Body of pancreas (tissue), 4 donors: ENCODE data around the gene TENM4. TPM values are rescaled to one million over a fixed set of nuclear protein-coding genes. Genes with fewer than 3 reads are reported as not detected.

Source experiments
- ATAC-seq: fragments of 150-250 bp; one replicate; pipeline ENCODE4 v1.9.1; 2016
- DNase-seq, 4 donors: peaks; one replicate each; pipeline ENCODE4 v3.0.0-alpha.2; 2019
- H3K27ac ChIP-seq, 4 donors: fragments of 200-600 bp; sonication (generic); 1 replicate in 3 of 4; 2 replicates in 1 of 4; pipeline versions ENCODE4 v1.5.1 to v1.6.1; 2016 to 2019; ENCODE audit warnings: mild to moderate bottlenecking in 1 of 4, mixed read lengths in 1 of 4, moderate library complexity in 1 of 4
- H3K27me3 ChIP-seq, 2 donors: fragments of 200-600 bp; sonication (generic); one replicate each; pipeline ENCODE4 v1.6.0; 2016; ENCODE audit warnings: mild to moderate bottlenecking in 1 of 2
- H3K36me3 ChIP-seq, 2 donors: fragments of 200-600 bp; sonication (generic); replicated peaks in 1 of 2; 2 replicates each; pipeline ENCODE4 v1.5.1; 2016; ENCODE audit warnings: low read depth in 2 of 2; ENCODE audit not compliant: insufficient read depth in 1 of 2
- H3K4me1 ChIP-seq: fragments of 200-600 bp; sonication (generic); one replicate; pipeline ENCODE4 v1.6.0; 2016
- H3K4me3 ChIP-seq, 2 donors: fragments of 200-600 bp; sonication (generic); 1 replicate in 1 of 2; 2 replicates in 1 of 2; pipeline ENCODE4 v1.5.1; 2016 to 2019
- H3K9me3 ChIP-seq, 3 donors: fragments of 200-600 bp; sonication (generic); 1 replicate in 2 of 3; 2 replicates in 1 of 3; pipeline ENCODE4 v1.5.1; 2016
- CTCF ChIP-seq, 7 experiments: fragments of 450-650 bp in 4 of 7; fragments of 200-600 bp in 3 of 7; sonication (generic) in 3 of 7; IDR thresholded peaks; one replicate each; pipeline ENCODE4 v1.5.1; 2016 to 2019; ENCODE audit warnings: antibody characterized with exemption in 7 of 7
- POLR2A ChIP-seq, 3 donors: fragments of 450-650 bp; IDR thresholded peaks; one replicate each; pipeline ENCODE4 v1.6.1; 2016; ENCODE audit warnings: antibody characterized with exemption in 3 of 3, mild to moderate bottlenecking in 2 of 3
- WGBS, 2 donors: methylation state at CpG; one replicate each; pipeline ENCODE4 v1.1.5; 2017; 5-methylcytosine and 5-hydroxymethylcytosine counted together
- intact Hi-C: fragments of 100-400 bp; cut with DNase I; formaldehyde crosslinking; loops from one replicate; pipeline ENCODE4 v1.15.1; 2023
- total RNA-seq, 2 donors: library from RNA; depleted of rRNA; stranded (reverse); fragments of >200 nt; gene quantifications; one replicate each; pipeline ENCODE4 v1.1.0, GENCODE V29; 2016

Gene TENM4
- total RNA-seq, 2 donors from 2014 or later: 0.78 to 6.6 TPM

DNA sequence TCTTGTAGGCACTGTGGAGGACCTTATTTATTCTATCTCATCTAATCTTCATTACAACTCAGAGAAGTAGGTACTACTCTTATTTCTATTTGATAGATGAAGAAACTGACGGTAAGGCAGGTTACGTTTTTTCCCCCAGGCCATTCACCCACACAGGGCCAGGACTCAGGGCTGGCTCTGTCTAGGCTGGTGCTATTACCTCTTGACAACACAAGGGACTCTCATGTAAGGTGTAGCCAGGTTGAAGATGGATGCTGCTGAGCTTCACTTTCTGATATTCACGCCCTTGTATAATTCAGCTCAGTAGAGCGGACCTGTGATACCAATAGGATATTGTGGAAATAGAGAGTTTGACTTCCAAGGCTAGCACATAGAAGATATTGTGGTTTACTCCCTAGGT, 453.1 kb downstream of the TENM4 start:
- no peak overlapping the region for H3K4me3 ChIP-seq
- 88 to 97% methylated on average over 4 of the region's 4 CpGs for WGBS, 2 donors
- ATAC-seq (no peak), DNase-seq (no peak)
- no peak for TF ChIP-seq POLR2A (IDR thresholded peaks at IDR 0.05)
- TF ChIP-seq CTCF (IDR thresholded peaks at IDR 0.05): no peak
- no peaks in the 10 kb centered on the region for H3K9me3 ChIP-seq
- H3K36me3 ChIP-seq: no peaks in the 10 kb centered on the region
- no peaks in the 10 kb centered on the region for H3K27me3 ChIP-seq
- H3K27ac ChIP-seq: no peak overlapping the region
- H3K4me1 ChIP-seq: no peaks in the 10 kb centered on the region
- intact Hi-C loops: no loop called here

- TF ChIP-seq CTCF (IDR thresholded peaks at IDR 0.05) (no peak), POLR2A (IDR thresholded peaks at IDR 0.05) (no peak)
- Histone ChIP-seq H3K36me3 (no peaks in the 10 kb centered on the region), H3K27ac (no peak overlapping the region), H3K9me3 (no peaks in the 10 kb centered on the region), H3K4me3 (no peak overlapping the region), H3K4me1 (no peaks in the 10 kb centered on the region), H3K27me3 (no peaks in the 10 kb centered on the region)
- no peak for ATAC-seq
- no peak for DNase-seq
- intact Hi-C loops: no loop called here
- 84 to 85% methylated on average over 7 to 8 of the region's 8 CpGs for WGBS, 2 donors
Measured at GRCh38 chr11:78986305-78986704, 454.5 kb downstream of the TENM4 start.

DNA sequence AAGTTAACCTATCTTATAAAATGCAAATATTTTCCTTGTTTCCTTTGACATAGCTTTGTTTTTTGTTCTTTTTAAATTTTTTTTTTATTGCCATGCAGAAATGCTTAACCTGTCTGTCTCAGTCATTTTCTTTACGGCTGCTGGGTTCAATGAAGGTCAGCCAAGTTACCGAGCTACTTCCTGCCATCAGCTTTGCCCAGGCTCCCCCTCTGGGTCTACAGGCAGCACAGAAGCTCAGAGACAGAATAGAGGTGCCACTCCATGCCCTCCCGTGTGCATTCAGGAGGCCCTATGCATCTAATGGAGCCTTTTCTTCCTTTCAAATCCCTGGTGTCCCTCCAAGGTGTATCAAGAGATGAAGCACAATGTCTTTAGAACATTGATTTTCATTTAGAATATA, 455.2 kb downstream of the TENM4 start:
- H3K4me1 ChIP-seq: no peaks in the 10 kb centered on the region
- WGBS, 2 donors: 16 to 19% methylated on average over 3 of the region's 3 CpGs

DNA sequence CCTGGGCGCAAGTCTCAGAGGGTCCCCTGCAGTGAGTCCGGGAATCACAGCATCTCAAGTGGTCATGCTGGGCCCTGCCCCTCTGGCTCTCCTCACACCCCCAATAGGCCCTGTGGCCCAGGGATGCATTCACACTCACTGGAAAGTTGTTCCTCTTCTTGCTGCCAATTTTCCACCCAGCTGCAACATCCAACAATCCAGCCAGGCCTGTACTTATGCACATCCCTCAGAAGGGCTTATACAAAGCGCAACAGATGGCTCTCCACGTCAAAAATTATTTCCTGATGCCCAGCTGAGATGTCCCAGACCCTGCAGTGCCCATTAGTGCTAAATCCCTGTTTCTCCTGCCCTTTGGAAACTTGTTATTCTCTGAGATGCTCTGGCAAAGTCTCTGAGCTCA, 458.4 kb downstream of the TENM4 start:
- Histone ChIP-seq H3K9me3 (no peaks in the 10 kb centered on the region), H3K4me3 (no peak overlapping the region), H3K4me1 (no peaks in the 10 kb centered on the region), H3K36me3 (no peaks in the 10 kb centered on the region), H3K27me3 (no peaks in the 10 kb centered on the region), H3K27ac (no peak overlapping the region)
- TF ChIP-seq CTCF (IDR thresholded peaks at IDR 0.05) (no peak), POLR2A (IDR thresholded peaks at IDR 0.05) (no peak)
- DNase-seq: no peak
- WGBS, 2 donors: 85 to 96% methylated on average over 4 of the region's 4 CpGs
- intact Hi-C loops: no loop called here
- no peak for ATAC-seq

More for the DNA sequence above, 455.2 kb downstream of the TENM4 start:
- Histone ChIP-seq H3K27ac (no peak overlapping the region), H3K9me3 (no peaks in the 10 kb centered on the region), H3K27me3 (no peaks in the 10 kb centered on the region), H3K4me3 (no peak overlapping the region), H3K36me3 (no peaks in the 10 kb centered on the region)
- ATAC-seq: no peak
- intact Hi-C loops: no loop called here
- no peak for TF ChIP-seq CTCF (IDR thresholded peaks at IDR 0.05)
- TF ChIP-seq POLR2A (IDR thresholded peaks at IDR 0.05): no peak
- no peak for DNase-seq

GRCh38 chr11:78981153-78981552, 459.7 kb downstream of the TENM4 start:
- no peak overlapping the region for H3K4me3 ChIP-seq
- intact Hi-C loops: no loop called here
- ATAC-seq (no peak), DNase-seq (no peak)
- no peaks in the 10 kb centered on the region for H3K4me1 ChIP-seq
- H3K27me3 ChIP-seq: no peaks in the 10 kb centered on the region
- TF ChIP-seq POLR2A (IDR thresholded peaks at IDR 0.05) (no peak), CTCF (IDR thresholded peaks at IDR 0.05) (no peak)
- 66 to 68% methylated on average over 3 of the region's 3 CpGs for WGBS, 2 donors
- no peak overlapping the region for H3K27ac ChIP-seq
- no peaks in the 10 kb centered on the region for H3K9me3 ChIP-seq
- H3K36me3 ChIP-seq: no peaks in the 10 kb centered on the region
